ENCODE measurements around the gene RNF168.
"Not testable (repeated sequence)": the region's sequence is repeated elsewhere in the genome, so short reads cannot be mapped to it uniquely, and the experiment has no call there.

Gene RNF168

GRCh38 chr3:196514350-196514716, 10.8 kb upstream of the RNF168 start:
- DNase-seq, result no peak

GRCh38 chr3:196513697-196514349, 10.3 kb upstream of the RNF168 start:
- no peak for DNase-seq

GRCh38 chr3:196511646-196512425, 8.3 kb upstream of the RNF168 start:
- not testable (repeated sequence) for DNase-seq

- not testable (repeated sequence) for DNase-seq
Measured at GRCh38 chr3:196511108-196511507, 7.5 kb upstream of the RNF168 start.

- DNase-seq, result no peak
Measured at GRCh38 chr3:196506687-196507086, 3.1 kb upstream of the RNF168 start.

- DNase-seq, result no peak
Measured at GRCh38 chr3:196504556-196504955, 988 bp upstream of the RNF168 start.

- not testable (repeated sequence) for DNase-seq
Measured at GRCh38 chr3:196504077-196504398, 470 bp upstream of the RNF168 start.

GRCh38 chr3:196502775-196503195, 783 bp downstream of the RNF168 start:
- no peak for DNase-seq

GRCh38 chr3:196501316-196502044, 2.1 kb downstream of the RNF168 start:
- no peak for DNase-seq

GRCh38 chr3:196499807-196500524, 3.6 kb downstream of the RNF168 start:
- DNase-seq, result no peak

GRCh38 chr3:196499061-196499460, 4.5 kb downstream of the RNF168 start:
- DNase-seq, result no peak

GRCh38 chr3:196498297-196498696, 5.3 kb downstream of the RNF168 start:
- no peak for DNase-seq

- DNase-seq, result no peak
Measured at GRCh38 chr3:196496183-196496582, 7.4 kb downstream of the RNF168 start.

GRCh38 chr3:196493292-196493691, 10.3 kb downstream of the RNF168 start:
- no peak for DNase-seq

GRCh38 chr3:196492080-196492479, 11.5 kb downstream of the RNF168 start:
- DNase-seq, result no peak

- no peak for DNase-seq
Measured at GRCh38 chr3:196489747-196490146, 13.8 kb downstream of the RNF168 start.

- DNase-seq, result no peak
Measured at GRCh38 chr3:196486263-196486662, 17.3 kb downstream of the RNF168 start.

- DNase-seq, result no peak
Measured at GRCh38 chr3:196477678-196478077, 25.9 kb downstream of the RNF168 start.

GRCh38 chr3:196472286-196472685, 31.3 kb downstream of the RNF168 start:
- no peak for DNase-seq

GRCh38 chr3:196471551-196471950, 32.0 kb downstream of the RNF168 start:
- DNase-seq, result no peak

GRCh38 chr3:196470182-196470581, 33.4 kb downstream of the RNF168 start:
- DNase-seq, result not testable (repeated sequence)

GRCh38 chr3:196463804-196464203, 39.8 kb downstream of the RNF168 start:
- no peak for DNase-seq

GRCh38 chr3:196463478-196463756, 40.2 kb downstream of the RNF168 start:
- no peak for DNase-seq
